Endothelial cell (in vitro differentiated cells): ENCODE measurements around the gene NUAK2. TPM values are rescaled to one million over a fixed set of nuclear protein-coding genes. Genes with fewer than 3 reads are reported as not detected.

Source experiments
- DNase-seq: peaks from one replicate; pipeline ENCODE4 v3.0.0; 2021; ENCODE audit warnings: low spot score
- H3K27ac Mint-ChIP-seq: one replicate; pipeline ENCODE4 v1.8.0; 2021; ENCODE audit warnings: mixed read lengths, inconsistent platforms; ENCODE audit not compliant: unreplicated experiment
- H3K27me3 Mint-ChIP-seq: one replicate; pipeline ENCODE4 v1.8.0; 2021; ENCODE audit warnings: mild to moderate bottlenecking, moderate library complexity, mixed read lengths, inconsistent platforms; ENCODE audit not compliant: unreplicated experiment
- H3K36me3 Mint-ChIP-seq: one replicate; pipeline ENCODE4 v1.8.0; 2021; ENCODE audit warnings: mild to moderate bottlenecking, low read depth, mixed read lengths, inconsistent platforms; ENCODE audit not compliant: unreplicated experiment
- H3K4me1 Mint-ChIP-seq: one replicate; pipeline ENCODE4 v1.8.0; 2021; ENCODE audit warnings: mild to moderate bottlenecking, mixed read lengths, inconsistent platforms; ENCODE audit not compliant: unreplicated experiment
- H3K4me3 Mint-ChIP-seq: one replicate; pipeline ENCODE4 v1.8.0; 2021; ENCODE audit warnings: mild to moderate bottlenecking, mixed read lengths, inconsistent platforms; ENCODE audit not compliant: unreplicated experiment
- H3K9me3 Mint-ChIP-seq: one replicate; pipeline ENCODE4 v1.8.0; 2021; ENCODE audit warnings: mixed read lengths, inconsistent platforms; ENCODE audit not compliant: unreplicated experiment
- total RNA-seq: library from RNA; stranded (reverse); fragmentation: NEBNext Ultra II Directional; extraction: Animal tissue kit (Norgen Biotek cat#: 25700); gene quantifications from one replicate; pipeline ENCODE4 v1.2.1, GENCODE V29; 2021; ENCODE audit not compliant: unreplicated experiment
- TF ChIP-seq, protein P1 (sequence below): fragments of 200-600 bp; sonication (generic); IDR thresholded peaks from one replicate; pipeline ENCODE4 v1.5.0; 2021; ENCODE audit warnings: antibody characterized with exemption; ENCODE audit not compliant: unreplicated experiment

The NUAK2 gene
- total RNA-seq, 1 donor from 2014 or later, result 3.6 TPM

DNA sequence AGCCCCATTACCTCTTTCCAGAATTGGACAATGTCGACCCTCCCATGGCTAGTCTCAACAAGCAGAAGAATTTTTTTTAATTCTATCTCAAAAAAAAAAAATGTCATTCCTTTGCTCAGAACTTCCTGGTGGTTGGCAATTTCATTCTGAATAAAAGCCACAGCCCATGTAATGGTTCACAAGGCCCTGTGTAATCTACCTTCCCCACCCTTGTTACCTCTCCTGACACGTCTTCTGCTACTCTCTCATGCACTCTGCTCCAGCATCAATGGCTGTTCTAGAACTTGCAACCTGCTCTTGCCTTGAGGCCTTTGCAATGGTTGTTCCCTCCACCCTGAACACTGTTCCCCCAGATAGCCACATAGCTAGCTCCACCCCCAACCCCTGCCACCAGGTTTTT is 25.4 kb downstream of the NUAK2 start:
- H3K4me1 Mint-ChIP-seq, result peaks cover 26% of the 10 kb centered on the region
- no peaks in the 10 kb centered on the region for H3K36me3 Mint-ChIP-seq
- no peak overlapping the region for H3K27ac Mint-ChIP-seq
- H3K27me3 Mint-ChIP-seq, result peaks cover 8% of the 10 kb centered on the region
- TF ChIP-seq, protein P1, sequence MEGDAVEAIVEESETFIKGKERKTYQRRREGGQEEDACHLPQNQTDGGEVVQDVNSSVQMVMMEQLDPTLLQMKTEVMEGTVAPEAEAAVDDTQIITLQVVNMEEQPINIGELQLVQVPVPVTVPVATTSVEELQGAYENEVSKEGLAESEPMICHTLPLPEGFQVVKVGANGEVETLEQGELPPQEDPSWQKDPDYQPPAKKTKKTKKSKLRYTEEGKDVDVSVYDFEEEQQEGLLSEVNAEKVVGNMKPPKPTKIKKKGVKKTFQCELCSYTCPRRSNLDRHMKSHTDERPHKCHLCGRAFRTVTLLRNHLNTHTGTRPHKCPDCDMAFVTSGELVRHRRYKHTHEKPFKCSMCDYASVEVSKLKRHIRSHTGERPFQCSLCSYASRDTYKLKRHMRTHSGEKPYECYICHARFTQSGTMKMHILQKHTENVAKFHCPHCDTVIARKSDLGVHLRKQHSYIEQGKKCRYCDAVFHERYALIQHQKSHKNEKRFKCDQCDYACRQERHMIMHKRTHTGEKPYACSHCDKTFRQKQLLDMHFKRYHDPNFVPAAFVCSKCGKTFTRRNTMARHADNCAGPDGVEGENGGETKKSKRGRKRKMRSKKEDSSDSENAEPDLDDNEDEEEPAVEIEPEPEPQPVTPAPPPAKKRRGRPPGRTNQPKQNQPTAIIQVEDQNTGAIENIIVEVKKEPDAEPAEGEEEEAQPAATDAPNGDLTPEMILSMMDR, result no peak
- no peak for DNase-seq
- H3K9me3 Mint-ChIP-seq, result no peaks in the 10 kb centered on the region
- no peak overlapping the region for H3K4me3 Mint-ChIP-seq

DNA sequence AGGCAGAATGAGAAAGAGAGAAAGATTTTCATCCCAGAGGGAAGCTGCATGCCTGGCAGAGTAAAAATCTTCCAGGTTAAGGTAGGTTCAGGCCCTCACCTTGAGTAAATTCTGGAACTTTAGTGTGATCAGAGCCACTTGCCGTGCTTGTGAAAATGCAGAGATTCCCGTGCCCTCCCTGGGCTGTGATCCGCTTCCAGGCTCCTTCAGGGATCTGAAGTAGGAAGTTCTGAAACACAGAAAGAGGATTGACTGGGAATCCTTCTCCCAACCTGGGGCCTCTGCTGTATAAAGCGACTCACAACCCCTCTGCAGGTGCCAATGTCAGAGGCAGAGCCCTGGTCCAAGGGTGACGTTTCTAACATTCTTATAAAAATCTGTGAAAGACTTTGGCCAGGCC is 26.6 kb downstream of the NUAK2 start:
- DNase-seq, result no peak
- Mint-ChIP-seq H3K4me1 (peaks cover 20% of the 10 kb centered on the region), H3K4me3 (no peak overlapping the region), H3K9me3 (no peaks in the 10 kb centered on the region), H3K27ac (peak overlapping the region; percentile 68), H3K36me3 (no peaks in the 10 kb centered on the region), H3K27me3 (peaks cover 7% of the 10 kb centered on the region)
- TF ChIP-seq, protein P1, result no peak

DNA sequence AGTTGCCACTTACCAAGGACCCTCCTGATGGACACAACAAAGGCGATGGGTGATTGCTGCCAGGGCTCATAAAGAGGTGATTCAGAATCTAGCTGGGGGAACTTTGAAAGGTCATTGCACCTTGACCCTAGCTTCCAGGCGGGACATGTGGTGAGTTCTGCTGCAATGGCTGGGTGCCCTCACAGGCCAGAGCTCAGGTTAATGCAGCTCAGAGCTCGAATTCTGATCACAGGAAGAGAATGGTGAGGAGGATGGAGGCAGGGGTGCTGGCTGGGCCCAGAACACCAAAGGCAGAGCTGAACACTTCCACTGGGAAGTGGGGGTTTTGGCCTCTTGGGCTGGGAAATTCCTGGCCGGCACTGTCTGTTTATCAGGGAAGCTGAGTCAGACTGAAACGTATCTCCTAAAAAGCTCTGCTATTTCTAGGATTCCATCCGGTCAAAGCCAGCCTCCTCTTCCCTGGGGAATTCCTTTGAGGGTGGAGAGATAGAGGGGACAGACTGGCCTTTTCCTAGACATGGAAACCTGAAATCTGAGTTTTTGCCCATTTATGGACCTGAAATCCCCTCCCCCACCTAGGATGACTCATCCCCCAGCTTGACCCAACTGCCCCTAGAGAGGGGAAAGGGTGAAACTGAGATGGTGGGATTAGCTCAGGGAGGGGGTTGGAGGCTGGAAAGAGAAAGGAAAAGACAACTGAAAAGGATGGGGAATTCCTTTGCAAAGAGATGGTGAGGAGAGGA is 27.2 kb downstream of the NUAK2 start:
- peak overlapping the region; percentile 68 for H3K27ac Mint-ChIP-seq
- TF ChIP-seq, protein P1, result no peak
- no peak for DNase-seq
- peaks cover 20% of the 10 kb centered on the region for H3K4me1 Mint-ChIP-seq
- H3K27me3 Mint-ChIP-seq, result peaks cover 7% of the 10 kb centered on the region
- H3K36me3 Mint-ChIP-seq, result no peaks in the 10 kb centered on the region
- no peak overlapping the region for H3K4me3 Mint-ChIP-seq
- no peaks in the 10 kb centered on the region for H3K9me3 Mint-ChIP-seq

DNA sequence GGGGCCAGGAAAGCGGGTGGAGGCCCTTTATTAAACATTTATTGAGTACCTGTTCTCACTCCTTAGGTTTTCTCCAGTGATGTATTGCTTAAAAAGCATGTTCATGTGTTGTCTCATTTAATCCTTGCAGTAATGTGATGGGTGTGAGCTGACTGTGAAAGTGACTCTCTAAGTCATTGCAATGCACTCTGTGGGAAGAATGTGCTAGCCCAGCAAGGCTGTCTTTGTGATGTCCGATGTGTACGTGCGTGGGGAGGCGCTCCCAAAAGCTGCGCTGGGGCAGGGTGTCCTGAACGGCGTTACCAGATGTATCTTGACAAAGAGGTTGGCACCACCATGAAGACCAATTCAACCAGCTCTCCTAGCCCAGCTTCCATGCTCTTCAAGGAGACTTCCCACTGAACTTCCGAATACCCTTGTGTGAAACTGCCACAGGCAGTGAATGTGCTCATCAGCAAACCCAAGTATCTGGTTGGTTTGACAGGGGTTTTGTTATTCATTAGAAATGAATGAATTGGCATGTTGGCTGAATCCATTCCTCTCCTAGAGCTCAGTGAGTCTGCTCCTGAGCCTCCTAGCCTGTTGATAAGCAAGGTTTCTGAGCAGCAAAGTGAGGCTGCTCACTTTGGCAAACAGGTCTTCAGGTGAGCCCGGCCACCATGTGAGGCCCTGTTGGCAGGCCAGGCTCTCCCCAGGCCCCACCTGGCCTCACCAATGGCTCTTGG is 28.0 kb downstream of the NUAK2 start:
- Mint-ChIP-seq H3K9me3 (no peaks in the 10 kb centered on the region), H3K36me3 (no peaks in the 10 kb centered on the region), H3K4me3 (no peak overlapping the region), H3K27me3 (peaks cover 7% of the 10 kb centered on the region), H3K27ac (no peak overlapping the region), H3K4me1 (peaks cover 21% of the 10 kb centered on the region)
- no peak for DNase-seq
- TF ChIP-seq, protein P1, result no peak

DNA sequence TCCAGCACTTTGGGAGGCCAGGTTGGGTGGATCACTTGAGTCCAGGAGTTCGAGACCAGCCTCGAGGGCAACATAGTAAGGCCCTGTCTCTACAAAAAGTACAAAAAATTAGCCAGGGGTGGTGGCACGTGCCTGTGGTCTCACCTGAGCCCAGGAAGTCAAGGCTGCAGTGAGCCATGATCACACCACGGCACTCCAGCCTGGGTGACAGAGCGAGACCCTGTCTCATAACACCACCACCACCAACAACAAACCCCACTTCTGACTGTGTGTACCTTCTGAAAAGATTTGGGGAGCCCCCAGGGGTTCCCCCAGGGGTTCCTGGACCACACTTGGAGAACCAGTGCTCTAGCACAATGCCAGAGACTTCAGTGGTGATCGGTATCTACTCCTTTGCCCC is 29.9 kb downstream of the NUAK2 start:
- DNase-seq, result no peak
- peaks cover 7% of the 10 kb centered on the region for H3K27me3 Mint-ChIP-seq
- no peak overlapping the region for H3K27ac Mint-ChIP-seq
- H3K9me3 Mint-ChIP-seq, result no peaks in the 10 kb centered on the region
- H3K36me3 Mint-ChIP-seq, result no peaks in the 10 kb centered on the region
- no peak overlapping the region for H3K4me3 Mint-ChIP-seq
- H3K4me1 Mint-ChIP-seq, result peaks cover 34% of the 10 kb centered on the region
- TF ChIP-seq, protein P1, result no peak
